Activated T-helper 1 cell treated with Interleukin-2 at 50 U/mL for 16 hours (primary cell): Measurements from ENCODE around the gene SLC25A19.

Source experiments
- DNase-seq: peaks from one replicate; pipeline ENCODE4 v3.0.0-alpha.2; 2020; ENCODE audit warnings: low read depth

Gene SLC25A19

GRCh38 chr17:75289115-75289831 lies at the start of gene SLC25A19:
Gene SLC25A19 (minus strand): TSS chr17:75289433. CDS start chr17:75286764, 2,669 bp downstream.
- DNase-seq = peak; percentile 92

DNA sequence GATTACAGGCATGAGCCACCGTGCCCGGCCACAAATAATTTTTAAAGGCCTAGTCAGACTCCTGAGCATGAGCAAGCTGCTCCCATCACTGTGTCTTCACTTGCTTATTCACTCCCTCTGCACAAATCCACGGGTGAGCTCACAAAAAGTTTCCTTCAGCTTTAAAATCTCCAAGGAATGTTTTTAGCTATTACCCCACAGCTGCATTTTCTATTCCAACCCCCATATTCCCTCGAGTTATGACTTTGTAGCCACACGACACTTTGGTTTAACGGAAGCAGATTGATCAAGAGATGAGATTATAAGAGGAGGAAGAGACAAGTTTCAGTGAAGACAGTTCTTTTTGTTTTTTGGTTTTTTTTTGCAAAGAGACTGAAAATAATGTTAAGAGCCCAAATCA lies 49.1 kb upstream of the SLC25A19 start:
- no peak for DNase-seq

- DNase-seq = no peak
Measured at GRCh38 chr17:75335315-75335714, 46.1 kb upstream of the SLC25A19 start.

GRCh38 chr17:75334723-75335122 lies 45.5 kb upstream of the SLC25A19 start:
- no peak for DNase-seq

DNA sequence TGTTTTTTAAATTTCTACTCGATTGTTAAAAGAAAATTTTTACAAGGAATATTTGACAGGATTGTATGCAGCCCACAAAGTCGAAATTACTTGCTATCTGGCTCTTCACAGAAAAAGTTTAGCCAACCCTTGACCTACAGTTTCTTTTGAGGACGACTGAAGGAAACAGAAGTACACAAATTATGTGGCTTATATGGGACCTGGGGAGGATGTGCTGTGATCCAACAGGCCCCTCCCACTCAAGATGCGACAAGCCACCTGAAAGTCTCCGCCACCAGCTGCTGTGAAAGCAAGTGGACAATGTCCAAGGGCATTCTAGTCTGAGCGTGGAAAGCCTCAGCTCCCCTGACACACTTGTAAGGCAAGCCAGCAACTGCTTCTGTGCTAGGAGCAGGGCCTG lies 42.4 kb upstream of the SLC25A19 start:
- DNase-seq = no peak

DNA sequence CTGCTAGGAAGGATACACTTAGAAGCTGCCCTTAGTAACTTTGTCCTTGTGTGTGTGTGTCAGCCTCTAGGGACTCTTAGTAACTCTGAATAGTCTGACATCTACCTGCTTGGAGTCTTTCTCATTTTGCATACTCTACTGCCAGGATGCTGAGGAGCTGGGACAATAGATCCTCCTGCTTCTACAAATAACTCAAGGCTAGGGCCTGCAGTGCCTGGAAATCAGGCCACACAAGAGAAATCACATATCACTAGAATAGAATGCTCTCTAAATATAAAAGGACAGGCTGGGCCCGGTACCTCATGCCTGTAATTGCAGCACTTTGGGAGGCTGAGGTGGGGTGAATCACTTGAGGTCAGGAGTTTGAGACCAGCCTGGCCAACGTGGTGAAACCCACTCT lies 38.5 kb upstream of the SLC25A19 start:
- DNase-seq = no peak

DNA sequence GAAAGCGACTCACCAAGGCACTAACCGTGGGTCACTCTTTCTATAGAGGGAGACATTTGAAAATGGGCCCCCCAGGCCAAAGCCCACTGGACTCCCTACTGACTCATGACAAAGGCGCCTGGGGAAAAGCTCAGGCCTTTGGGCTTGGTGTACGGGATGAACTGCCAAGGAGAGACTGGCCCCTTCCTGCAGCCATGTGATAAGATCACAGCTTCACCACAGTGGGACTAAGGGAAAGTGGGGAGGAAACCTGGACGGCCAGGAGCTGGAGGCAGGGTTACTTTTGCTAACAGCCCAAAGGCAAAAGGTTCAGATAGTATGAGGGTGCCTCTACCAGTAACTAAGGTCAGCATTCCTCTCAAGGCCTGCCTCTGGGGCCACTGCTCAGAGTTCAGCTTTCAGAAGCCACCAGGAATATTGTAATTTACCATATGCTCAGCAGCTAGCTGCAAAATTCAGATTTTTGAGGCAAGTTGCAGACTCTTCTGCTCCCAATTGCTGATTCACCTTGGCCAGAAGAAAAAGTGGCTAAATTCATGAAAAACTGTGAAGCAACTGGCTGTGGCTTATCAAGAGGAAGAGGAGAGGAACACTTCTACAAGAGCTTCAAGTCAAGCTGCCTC lies 37.1 kb upstream of the SLC25A19 start:
- no peak for DNase-seq

GRCh38 chr17:75325827-75326225 lies 36.6 kb upstream of the SLC25A19 start:
- no peak for DNase-seq

DNA sequence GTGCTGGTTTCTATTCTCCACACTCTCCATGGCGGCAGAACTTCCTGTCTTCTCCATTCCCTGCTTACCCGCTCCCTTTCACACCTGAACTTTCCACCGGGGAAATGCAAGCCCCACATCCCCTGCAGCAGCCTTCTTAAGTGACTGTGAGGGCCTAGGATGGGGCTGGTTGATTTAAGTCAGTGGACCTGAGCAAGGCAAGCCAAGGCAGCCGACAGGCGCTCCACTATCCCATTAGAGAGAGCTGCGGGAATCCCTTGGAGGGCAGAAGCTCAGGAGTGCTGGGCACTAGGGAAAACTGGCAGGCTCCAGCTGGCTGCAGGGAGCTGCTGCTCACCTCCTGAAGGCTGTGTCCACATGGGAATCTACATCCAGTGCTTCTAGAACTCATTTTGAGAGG lies 36.1 kb upstream of the SLC25A19 start:
- no peak for DNase-seq

- no peak for DNase-seq
Measured at GRCh38 chr17:75321506-75321905, 32.3 kb upstream of the SLC25A19 start.

DNA sequence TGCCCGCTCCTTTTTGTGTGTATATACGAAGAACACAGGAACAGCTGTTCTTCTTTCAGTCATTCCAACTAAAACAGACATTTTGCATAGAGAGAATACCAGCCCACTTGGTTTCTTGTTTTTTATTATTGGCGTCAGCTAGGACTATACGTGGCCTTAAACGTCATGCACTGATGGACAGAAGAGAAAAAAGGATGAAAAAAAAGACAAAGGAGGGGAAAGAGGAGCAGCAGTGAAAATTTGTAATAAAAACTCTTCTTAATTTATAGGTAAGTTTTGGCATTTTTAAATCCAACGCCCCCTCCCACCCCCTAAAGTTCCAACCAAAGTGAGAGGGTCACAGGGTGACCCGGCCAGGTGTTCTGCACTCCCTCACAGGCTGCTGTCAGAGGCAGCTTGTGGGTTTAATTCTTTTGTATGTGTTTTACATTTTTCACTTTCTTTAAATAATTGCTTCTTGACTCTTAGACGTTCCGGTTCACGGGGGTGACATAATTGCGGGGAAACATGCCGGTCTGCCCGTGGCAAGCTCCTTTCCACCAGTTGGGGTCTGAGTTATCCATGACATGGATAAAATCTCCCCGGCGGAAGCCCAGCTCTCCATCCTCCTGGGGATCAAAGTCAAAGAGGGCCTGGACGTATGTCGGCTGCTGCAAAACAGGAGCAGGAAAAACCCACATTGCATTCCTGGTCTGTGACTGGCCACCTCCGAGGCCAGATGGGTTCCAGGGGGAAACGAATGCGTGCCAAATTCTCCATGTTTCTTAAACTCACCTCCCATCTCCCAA lies 30.9 kb upstream of the SLC25A19 start:
- DNase-seq = no peak

DNA sequence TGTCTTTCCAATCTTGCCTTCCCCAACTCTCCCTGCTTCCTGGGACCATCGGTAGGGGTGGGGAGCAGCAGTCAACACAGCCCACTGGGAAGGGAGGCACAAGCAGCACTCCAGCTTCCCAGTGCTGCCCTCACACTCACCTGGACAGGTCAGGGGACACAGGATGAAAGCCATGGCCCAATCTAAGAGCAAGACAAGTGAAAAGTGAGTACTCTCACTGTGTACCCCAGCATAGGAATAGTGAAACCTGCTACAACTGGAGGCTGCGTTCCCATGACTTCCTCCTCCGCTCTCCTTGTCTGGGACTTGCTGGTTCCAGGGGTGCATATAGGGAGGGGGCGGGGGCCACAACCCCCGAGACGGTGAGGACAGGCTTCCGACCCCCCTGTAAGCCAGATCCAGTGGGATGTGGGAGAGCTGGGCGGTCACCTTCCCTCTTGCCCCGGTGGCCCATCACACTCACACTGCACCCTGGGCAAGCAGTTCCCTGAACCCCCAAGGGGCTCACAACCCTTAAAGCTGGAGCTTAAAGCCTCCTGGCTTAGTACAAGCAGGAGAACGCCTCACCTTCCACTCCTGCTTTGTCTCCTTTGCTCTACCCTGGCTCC lies 29.5 kb upstream of the SLC25A19 start:
- no peak for DNase-seq

GRCh38 chr17:75318211-75318610 lies 29.0 kb upstream of the SLC25A19 start:
- DNase-seq = no peak

DNA sequence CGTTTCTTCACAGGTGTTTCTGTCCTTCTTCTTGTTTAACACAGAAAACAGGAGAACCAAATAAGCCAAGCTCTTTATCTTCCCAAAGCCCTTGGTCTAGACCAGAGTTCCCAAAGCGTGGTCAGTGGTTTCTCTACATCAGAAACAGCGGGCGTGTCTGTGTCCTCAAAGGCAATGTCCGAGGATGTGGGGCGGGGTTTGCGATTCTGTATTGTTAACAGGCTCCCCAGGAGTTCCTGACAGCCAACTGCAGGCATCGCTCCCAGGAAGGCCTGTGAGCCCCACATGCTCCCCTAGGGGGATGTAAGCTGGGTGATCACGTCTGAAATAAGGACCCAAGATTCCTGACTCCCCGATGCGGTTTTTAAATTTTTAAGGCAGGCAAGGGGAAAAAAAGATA lies 28.4 kb upstream of the SLC25A19 start:
- DNase-seq = no peak

GRCh38 chr17:75316253-75316652 lies 27.0 kb upstream of the SLC25A19 start:
- no peak for DNase-seq

DNA sequence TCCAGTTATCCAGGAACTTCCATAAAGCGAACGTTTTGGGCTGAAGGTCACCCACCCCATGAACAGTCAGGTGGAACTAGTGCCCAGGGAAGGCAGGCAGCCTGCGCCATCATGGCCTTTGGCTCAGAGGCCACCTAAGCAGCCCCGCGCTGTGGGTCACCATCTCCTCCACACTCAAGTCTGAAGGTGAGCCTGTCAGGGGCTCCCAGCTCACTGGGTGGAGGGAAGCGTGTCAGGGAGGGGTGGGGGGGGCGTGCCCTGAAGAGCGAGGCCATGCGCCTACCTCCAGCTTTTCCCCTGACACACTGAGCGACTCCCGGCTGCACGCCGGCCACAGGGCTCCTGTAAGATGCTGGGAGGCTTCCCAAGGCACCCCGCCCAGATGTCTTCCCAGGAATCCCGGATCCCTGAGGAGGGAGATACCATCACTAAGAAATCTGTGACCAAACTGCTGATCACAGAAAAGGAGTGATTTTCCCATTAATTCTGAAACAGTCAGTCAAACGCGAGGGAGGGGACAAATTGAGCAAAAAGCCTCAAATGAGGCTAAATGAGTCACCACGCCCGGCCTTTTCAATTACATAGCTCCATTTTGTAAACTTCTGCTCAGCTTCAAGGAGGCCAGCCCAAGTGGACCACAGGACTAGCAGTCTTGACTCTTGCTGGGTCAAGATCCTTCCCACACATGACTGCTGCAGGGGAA lies 26.5 kb upstream of the SLC25A19 start:
- DNase-seq = no peak

DNA sequence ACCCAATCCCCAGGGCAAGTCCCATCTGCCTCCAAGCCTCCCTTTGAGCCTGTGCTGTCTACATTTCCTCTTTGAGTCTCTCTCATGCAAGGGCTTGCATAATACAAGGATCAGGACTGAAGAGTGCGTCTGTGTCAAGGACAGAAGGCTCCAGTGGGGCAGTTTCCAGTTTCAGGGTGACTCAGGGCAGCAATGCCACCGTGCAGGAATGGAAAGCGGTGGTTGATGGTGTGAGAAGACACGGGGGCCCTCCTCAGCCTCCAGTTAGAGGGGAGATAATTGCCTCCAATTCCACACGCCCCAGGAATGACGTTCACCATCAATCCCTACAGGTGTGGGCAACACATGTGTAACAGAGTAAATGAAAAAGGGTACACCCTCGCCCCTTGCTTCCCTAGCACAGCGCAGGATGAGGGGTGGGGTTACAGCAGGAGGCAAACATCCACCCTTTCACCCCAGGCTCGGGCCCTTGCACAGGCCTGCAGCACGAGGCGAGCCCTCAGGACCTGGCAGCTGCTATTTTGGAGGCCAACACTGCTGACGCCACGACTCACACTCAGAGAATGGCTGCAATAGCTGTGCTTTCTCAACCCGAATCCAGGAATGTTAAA lies 24.8 kb upstream of the SLC25A19 start:
- no peak for DNase-seq

DNA sequence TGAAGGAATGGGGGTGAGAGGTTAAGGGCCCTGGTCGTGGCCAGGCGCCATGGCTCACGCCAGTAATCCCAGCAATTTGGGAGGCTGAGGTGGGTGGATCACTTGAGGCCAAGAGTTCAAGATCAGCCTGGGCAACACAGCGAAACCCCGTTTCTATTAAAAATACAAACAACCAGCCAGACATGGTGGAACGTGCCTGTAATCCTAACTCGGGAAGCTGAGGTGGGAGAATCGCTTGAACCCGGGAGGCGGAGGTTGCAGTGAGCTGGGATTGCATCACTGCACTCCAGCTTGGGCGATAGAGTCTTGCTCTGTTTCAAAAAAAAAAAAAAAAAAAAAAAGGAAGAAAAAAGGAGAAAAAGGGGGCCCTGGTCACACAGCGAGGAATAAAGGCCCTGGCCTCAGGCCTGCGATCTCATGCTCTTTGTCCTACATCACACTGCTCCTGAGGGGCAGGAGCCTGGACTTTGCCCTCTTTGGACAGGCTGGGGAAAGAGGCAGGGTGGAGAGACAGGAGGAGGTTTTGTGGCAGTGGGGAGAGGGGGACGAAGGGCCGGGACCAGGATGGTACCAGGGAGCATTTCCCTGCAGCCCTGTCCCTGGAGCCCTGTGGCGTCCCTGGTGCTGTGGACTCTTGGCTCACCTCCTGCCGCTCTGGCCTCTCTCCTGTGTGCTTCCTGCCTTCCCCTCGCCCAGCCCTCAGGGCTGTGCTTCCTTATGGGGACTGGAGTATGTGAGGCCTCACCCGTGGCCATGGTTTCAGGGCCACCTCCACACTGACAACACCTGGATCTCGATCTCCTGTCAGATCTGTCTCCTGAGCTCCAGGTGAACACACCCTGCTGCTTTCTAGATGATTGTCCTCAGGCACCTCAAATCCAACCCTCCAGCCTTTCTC lies 19.7 kb upstream of the SLC25A19 start:
- no peak for DNase-seq

DNA sequence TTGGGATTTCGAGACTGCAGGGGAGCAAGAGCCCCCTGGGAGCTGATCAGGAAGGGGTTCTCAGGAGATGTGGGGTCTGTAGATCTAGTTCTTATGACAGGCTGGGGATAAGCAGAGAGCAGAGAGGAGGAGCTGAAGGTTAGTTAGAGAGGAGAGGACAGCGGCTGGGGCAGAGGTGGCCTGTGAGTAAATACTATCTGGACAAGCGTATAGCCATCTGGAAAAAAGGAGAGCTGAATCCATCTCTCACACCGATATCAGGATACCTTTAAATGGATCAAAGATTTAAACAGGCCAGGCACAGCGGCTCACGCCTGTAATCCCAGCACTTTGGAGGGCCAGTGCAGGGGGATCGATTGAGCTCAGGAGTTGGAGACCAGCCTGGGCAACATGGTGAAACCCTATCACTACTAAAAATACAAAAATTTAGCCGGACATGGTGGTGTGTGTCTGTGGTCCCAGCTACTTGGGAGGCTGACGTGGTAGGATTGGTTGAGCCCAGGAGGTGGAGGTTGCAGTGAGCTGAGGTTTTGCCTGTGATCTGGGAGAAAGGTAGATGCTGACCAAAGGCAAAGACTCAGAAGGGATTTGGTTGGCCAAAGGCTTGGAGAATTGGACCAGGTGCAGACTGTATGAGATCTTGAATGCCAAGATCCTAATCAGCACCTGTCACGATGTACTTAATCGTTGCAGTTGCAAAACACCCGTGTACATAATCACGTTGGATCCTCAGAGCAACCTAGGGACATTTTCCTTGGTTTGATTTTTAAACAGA lies 18.9 kb upstream of the SLC25A19 start:
- no peak for DNase-seq
